IMR-90 (cell line): Measurements from ENCODE around the gene DBNL. TPM values are rescaled to one million over a fixed set of nuclear protein-coding genes. Genes with fewer than 3 reads are reported as not detected.

ENCODE experiments used
- ATAC-seq: fragments of 200-7000 bp; cut with Tn5 transposase; 2 replicates; pipeline ENCODE4 v1.9.1; 2020; ENCODE audit warnings: low read depth, mild to moderate bottlenecking, moderate library complexity
- BruUV-seq: library from RNA; stranded (reverse); fragments of 400-500 nt; replicated peaks from 2 replicates; lab custom pipeline; 2021; lab: Mats Ljungman, UMichigan
- CTCF ChIA-PET: fragments of 300-600 bp; formaldehyde crosslinking; extraction: SDS; loops from one replicate; lab custom pipeline; 2021; ENCODE audit warnings: antibody characterized with exemption; lab: Yijun Ruan, JAX
- POLR2A ChIA-PET: fragments of 300-600 bp; sonication (Branson Sonifier 250); formaldehyde crosslinking; loops from one replicate; lab custom pipeline; 2022; ENCODE audit warnings: antibody characterized with exemption; ENCODE audit not compliant: unreplicated experiment; lab: Charles Lee
- DNase-seq: peaks from one replicate; pipeline ENCODE4 v3.0.0; 2013
- H2AFZ ChIP-seq: replicated peaks from 2 replicates; pipeline ENCODE3; 2013; ENCODE audit warnings: low read length, mild to moderate bottlenecking; ENCODE audit not compliant: poor library complexity
- H2AK5ac ChIP-seq: 2 replicates; pipeline ENCODE4 v1.6.1; 2013; ENCODE audit warnings: low read depth, low read length, inconsistent platforms
- H2AK9ac ChIP-seq: replicated peaks from 2 replicates; pipeline ENCODE3; 2013; ENCODE audit warnings: mild to moderate bottlenecking, low read depth, low read length, moderate library complexity; ENCODE audit not compliant: poor library complexity
- H2BK120ac ChIP-seq: 2 replicates; pipeline ENCODE4 v1.6.1; 2013; ENCODE audit warnings: low read depth, low read length, inconsistent platforms
- H2BK15ac ChIP-seq: 3 replicates; pipeline ENCODE4 v1.6.1; 2013; ENCODE audit warnings: low read depth, low read length, inconsistent platforms
- H2BK20ac ChIP-seq: 2 replicates; pipeline ENCODE4 v1.6.1; 2013; ENCODE audit warnings: low read depth, mild to moderate bottlenecking, inconsistent platforms, low read length, moderate library complexity
- H2BK5ac ChIP-seq: 2 replicates; pipeline ENCODE4 v1.6.1; 2013; ENCODE audit warnings: mild to moderate bottlenecking, low read depth, low read length, inconsistent platforms; ENCODE audit not compliant: poor library complexity, severe bottlenecking
- H3K14ac ChIP-seq: replicated peaks from 2 replicates; pipeline ENCODE4 v1.6.1; 2013; ENCODE audit warnings: low read depth, low read length, inconsistent platforms
- H3K18ac ChIP-seq: 2 replicates; pipeline ENCODE4 v1.6.1; 2013; ENCODE audit warnings: low read depth, low read length, control low read depth
- H3K23ac ChIP-seq: 2 replicates; pipeline ENCODE4 v1.6.1; 2013; ENCODE audit warnings: low read depth, low read length, inconsistent platforms
- H3K27ac ChIP-seq: 2 replicates; pipeline ENCODE4 v1.5.1; 2013; ENCODE audit warnings: mild to moderate bottlenecking, control low read depth, low read length; ENCODE audit not compliant: insufficient read depth
- H3K27me3 ChIP-seq: 2 replicates; pipeline ENCODE4 v1.6.1; 2013; ENCODE audit warnings: low read length; ENCODE audit not compliant: control insufficient read depth, insufficient read depth
- H3K36me3 ChIP-seq: 2 replicates; pipeline ENCODE4 v1.6.1; 2013; ENCODE audit warnings: low read length, mixed read lengths; ENCODE audit not compliant: control insufficient read depth, insufficient read depth
- H3K4ac ChIP-seq: 2 replicates; pipeline ENCODE4 v1.6.1; 2013; ENCODE audit warnings: low read depth, low read length, inconsistent platforms
- H3K4me1 ChIP-seq: 2 replicates; pipeline ENCODE4 v1.6.1; 2013; ENCODE audit warnings: low read length, mixed read lengths; ENCODE audit not compliant: control insufficient read depth, insufficient read depth
- H3K4me2 ChIP-seq: 2 replicates; pipeline ENCODE4 v1.6.1; 2013; ENCODE audit warnings: low read depth, mild to moderate bottlenecking, control low read depth, low read length, moderate library complexity
- H3K4me3 ChIP-seq: 2 replicates; pipeline ENCODE4 v1.5.1; 2013; ENCODE audit warnings: low read depth, mild to moderate bottlenecking, control low read depth, low read length, moderate library complexity; ENCODE audit not compliant: insufficient read depth
- H3K56ac ChIP-seq: 2 replicates; pipeline ENCODE4 v1.6.1; 2013; ENCODE audit warnings: low read length, inconsistent platforms; ENCODE audit not compliant: insufficient read depth; ENCODE audit errors: extremely low read depth
- H3K79me1 ChIP-seq, 2 experiments: 2 replicates each; pipeline ENCODE4 v1.6.1; 2013; ENCODE audit warnings: low read length in 2 of 2, inconsistent platforms in 1 of 2, low read depth in 1 of 2
- H3K9ac ChIP-seq: 2 replicates; pipeline ENCODE4 v1.6.1; 2013; ENCODE audit warnings: low read depth, low read length, control low read depth
- H3K9me1 ChIP-seq: 2 replicates; pipeline ENCODE4 v1.6.1; 2013; ENCODE audit warnings: low read length, inconsistent platforms; ENCODE audit not compliant: insufficient read depth
- H3K9me3 ChIP-seq: 2 replicates; pipeline ENCODE4 v1.6.1; 2013; ENCODE audit warnings: low read length; ENCODE audit not compliant: control insufficient read depth, insufficient read depth
- H4K20me1 ChIP-seq: 2 replicates; pipeline ENCODE4 v1.6.1; 2013; ENCODE audit warnings: low read length, inconsistent platforms; ENCODE audit not compliant: insufficient read depth
- H4K5ac ChIP-seq: 2 replicates; pipeline ENCODE4 v1.6.1; 2013; ENCODE audit warnings: mild to moderate bottlenecking, low read depth, low read length, control low read depth
- H4K8ac ChIP-seq, 2 experiments: 2 replicates each; pipeline ENCODE4 v1.6.1; 2013; ENCODE audit warnings: low read depth in 2 of 2, low read length in 2 of 2, control low read depth in 1 of 2, inconsistent platforms in 1 of 2
- H4K91ac ChIP-seq: 2 replicates; pipeline ENCODE4 v1.6.1; 2013; ENCODE audit warnings: low read depth, low read length, inconsistent platforms; ENCODE audit not compliant: insufficient read depth
- MAFK ChIP-seq: IDR thresholded peaks from 2 replicates; pipeline ENCODE4 v1.6.1; 2012; ENCODE audit warnings: low read depth, low read length, improper control_type of control experiment
- MXI1 ChIP-seq: IDR thresholded peaks from 2 replicates; pipeline ENCODE4 v1.6.1; 2012; ENCODE audit warnings: low read depth, mild to moderate bottlenecking, low read length, moderate library complexity, borderline replicate concordance
- POLR2A ChIP-seq: IDR thresholded peaks from 2 replicates; pipeline ENCODE4 v1.6.1; 2012; ENCODE audit warnings: mild to moderate bottlenecking, low read depth, low read length
- WGBS, 2 experiments: methylation state at CpG; one replicate each; pipeline versions ENCODE4 v1.1.5 to v1.1.7; 2013; ENCODE audit warnings: missing lambda C conversion rate in 2 of 2; ENCODE audit not compliant: insufficient read length in 1 of 2; ENCODE audit errors: extremely low coverage in 2 of 2; 5-methylcytosine and 5-hydroxymethylcytosine counted together
- dilution Hi-C: fragments of 300-500 bp; cut with HindIII; formaldehyde crosslinking; loops from one replicate; pipeline ENCODE4 v1.14.3; 2018; ENCODE audit warnings: low sequenced_read_pairs; ENCODE audit not compliant: unreplicated experiment
- in situ Hi-C: fragments of 300-500 bp; cut with MboI; formaldehyde crosslinking; loops from 3 replicates; pipeline ENCODE4 v1.14.3; 2019; ENCODE audit warnings: low sequenced_read_pairs, inconsistent platforms, mixed read lengths
- intact Hi-C: fragments of 100-400 bp; cut with micrococcal nuclease; formaldehyde crosslinking; loops from 2 replicates; pipeline ENCODE4 v1.10.0; 2022
- polyA plus RNA-seq, 3 experiments: library from polyadenylated mRNA; depleted of rRNA; stranded (reverse); fragments of >200 nt; gene quantifications; 2 replicates each; pipeline ENCODE4 v1.2.3, GENCODE V29; 2012; ENCODE audit warnings: low replicate concordance in 1 of 3
- total RNA-seq: library from RNA; depleted of rRNA; stranded (reverse); fragments of >200 nt; gene quantifications from 2 replicates; pipeline ENCODE4 v1.2.3, GENCODE V29; 2012
- TF ChIP-seq, protein P1 (sequence below): fragments of 150-350 bp; IDR thresholded peaks from 2 replicates; pipeline ENCODE4 v1.6.1; 2016; ENCODE audit warnings: low read depth, mild to moderate bottlenecking, low read length, moderate library complexity, borderline replicate concordance

Gene DBNL
- total and polyA plus RNA-seq, 2 of the 4 experiments (the other 2 are of a cell fraction) = 157 to 179 TPM

- Histone ChIP-seq H4K20me1 (peaks cover 25% of the 10 kb centered on the region), H4K91ac (no peak overlapping the region), H2AK9ac (no peak overlapping the region), H3K4ac (no peak overlapping the region), H2BK5ac (no peak overlapping the region), H3K27me3 (no peaks in the 10 kb centered on the region), H3K79me1 (peaks cover 15 to 22% of the 10 kb centered on the region in 2 experiments), H3K4me1 (no peaks in the 10 kb centered on the region), H3K9me3 (no peaks in the 10 kb centered on the region), H3K14ac (no peak overlapping the region), H2BK120ac (no peak overlapping the region), H3K9ac (no peak overlapping the region), H3K4me2 (no peak overlapping the region), H3K56ac (no peak overlapping the region), H4K8ac (no peak overlapping the region), H2AK5ac (no peak overlapping the region), H3K4me3 (no peak overlapping the region), H3K9me1 (peaks cover under 1% of the 10 kb centered on the region; the same call in 1 of the 2 replicates), H2BK15ac (no peak overlapping the region), H3K27ac (no peak overlapping the region), H2BK20ac (no peak overlapping the region), H4K5ac (no peak overlapping the region), H3K36me3 (peaks cover 65% of the 10 kb centered on the region), H3K23ac (no peak overlapping the region), H2AFZ (no peak overlapping the region), H3K18ac (no peak overlapping the region)
- intact Hi-C loops = no loop called here
- dilution Hi-C loops = no loop called here
- TF ChIP-seq, protein P1, sequence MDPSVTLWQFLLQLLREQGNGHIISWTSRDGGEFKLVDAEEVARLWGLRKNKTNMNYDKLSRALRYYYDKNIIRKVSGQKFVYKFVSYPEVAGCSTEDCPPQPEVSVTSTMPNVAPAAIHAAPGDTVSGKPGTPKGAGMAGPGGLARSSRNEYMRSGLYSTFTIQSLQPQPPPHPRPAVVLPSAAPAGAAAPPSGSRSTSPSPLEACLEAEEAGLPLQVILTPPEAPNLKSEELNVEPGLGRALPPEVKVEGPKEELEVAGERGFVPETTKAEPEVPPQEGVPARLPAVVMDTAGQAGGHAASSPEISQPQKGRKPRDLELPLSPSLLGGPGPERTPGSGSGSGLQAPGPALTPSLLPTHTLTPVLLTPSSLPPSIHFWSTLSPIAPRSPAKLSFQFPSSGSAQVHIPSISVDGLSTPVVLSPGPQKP = no peak
- TF ChIP-seq POLR2A (no peak), MXI1 (no peak), MAFK (no peak)
- ATAC-seq (no peak), DNase-seq (no peak)
- BruUV-seq = no TSS peak
- ChIA-PET CTCF (no interaction called here), POLR2A (no interaction called here)
- in situ Hi-C loops = no loop called here
- whole genome bisulfite sequencing, 2 experiments = 99% methylated on average over 8 of the region's 30 CpGs; no CpG with 5 or more reads in 1 of the 2 experiments
These were observed 13.6 kb downstream of the DBNL start for GRCh38 chr7:44057849-44058758.
